B cell (primary cell): ENCODE measurements around the gene BCL2. TPM values are rescaled to one million over a fixed set of nuclear protein-coding genes. Genes with fewer than 3 reads are reported as not detected.
A peak's percentile ranks its signal among the peaks of the same experiment; 100 is the strongest.

ENCODE experiments used
- ATAC-seq: fragments of 200-7000 bp; cut with Tn5 transposase; one replicate; pipeline ENCODE4 v1.10.0; 2021; ENCODE audit warnings: low read depth, mild to moderate bottlenecking, moderate number of reproducible peaks, moderate library complexity
- CTCF ChIA-PET: fragments of 350-600 bp; sonication (Branson Sonifier 250); formaldehyde crosslinking; loops from one replicate; lab custom pipeline; 2021; ENCODE audit warnings: antibody characterized with exemption, inconsistent platforms; lab: Charles Lee
- POLR2A ChIA-PET: fragments of 350-600 bp; sonication (Branson Sonifier 250); formaldehyde crosslinking; loops from one replicate; lab custom pipeline; 2021; ENCODE audit warnings: antibody characterized with exemption; lab: Charles Lee
- DNase-seq: peaks from one replicate; pipeline ENCODE4 v3.0.0; 2013
- H2AFZ ChIP-seq: 2 replicates; pipeline ENCODE4 v1.6.1; 2012; ENCODE audit warnings: mild to moderate bottlenecking, low read depth, low read length; ENCODE audit not compliant: insufficient read depth, poor library complexity, severe bottlenecking
- H3K27ac ChIP-seq, 2 donors: 1 replicate in 1 of 2; 2 replicates in 1 of 2; pipeline ENCODE4 v1.5.1; 2012 to 2013; ENCODE audit warnings: low read length in 2 of 2, mild to moderate bottlenecking in 2 of 2, moderate library complexity in 1 of 2
- H3K27me3 ChIP-seq, 4 experiments: fragments of 200-600 bp in 1 of 4; sonication (generic) in 1 of 4; replicated peaks in 1 of 4; 1 replicate in 2 of 4; 2 replicates in 2 of 4; pipeline versions ENCODE4 v1.6.1 to v1.7.0; 2013 to 2016; ENCODE audit warnings: low read length in 3 of 4, mild to moderate bottlenecking in 2 of 4, mixed read lengths in 1 of 4, moderate library complexity in 1 of 4; ENCODE audit not compliant: insufficient read depth in 4 of 4, control insufficient read depth in 3 of 4; ENCODE audit errors: control extremely low read depth in 1 of 4
- H3K36me3 ChIP-seq, 2 experiments: replicated peaks in 1 of 2; 1 replicate in 1 of 2; 2 replicates in 1 of 2; pipeline versions ENCODE4 v1.6.1 to v1.7.1; 2013; ENCODE audit warnings: low read length in 1 of 2; ENCODE audit not compliant: insufficient read depth in 2 of 2, control insufficient read depth in 1 of 2; ENCODE audit errors: control extremely low read depth in 1 of 2, extremely low read depth in 1 of 2
- H3K4me1 ChIP-seq, 2 donors: fragments of 200-600 bp in 1 of 2; sonication (generic) in 1 of 2; 1 replicate in 1 of 2; 2 replicates in 1 of 2; pipeline versions ENCODE4 v1.5.1 to v1.6.1; 2013 to 2017; ENCODE audit warnings: low read length in 2 of 2; ENCODE audit not compliant: control insufficient read depth in 2 of 2, insufficient read depth in 2 of 2
- H3K4me2 ChIP-seq: replicated peaks from 2 replicates; pipeline ENCODE3; 2012; ENCODE audit warnings: mild to moderate bottlenecking, low read depth, low read length; ENCODE audit not compliant: poor library complexity, severe bottlenecking
- H3K4me3 ChIP-seq, 5 experiments: fragments of 200-600 bp in 1 of 5; sonication (generic) in 1 of 5; 1 replicate in 3 of 5; 2 replicates in 2 of 5; pipeline versions ENCODE4 v1.5.1 to v1.7.0; 2011 to 2016; ENCODE audit warnings: low read length in 4 of 5, mild to moderate bottlenecking in 4 of 5, low read depth in 2 of 5, control low read depth in 1 of 5, moderate library complexity in 1 of 5; ENCODE audit not compliant: insufficient read depth in 1 of 5; ENCODE audit errors: control extremely low read depth in 1 of 5, extremely low read depth in 1 of 5
- H3K79me2 ChIP-seq: fragments of 200-600 bp; sonication (generic); one replicate; pipeline ENCODE4 v1.6.0; 2016; ENCODE audit warnings: low read length; ENCODE audit not compliant: control insufficient read depth, insufficient read depth
- H3K9ac ChIP-seq: fragments of 200-600 bp; sonication (generic); 2 replicates; pipeline ENCODE4 v1.6.1; 2017; ENCODE audit warnings: mild to moderate bottlenecking, low read length, moderate library complexity
- H3K9me3 ChIP-seq, 3 donors: one replicate each; pipeline versions ENCODE4 v1.6.1 to v1.7.1; 2013; ENCODE audit warnings: low read length in 2 of 3; ENCODE audit not compliant: control insufficient read depth in 2 of 3, insufficient read depth in 1 of 3; ENCODE audit errors: control extremely low read depth in 1 of 3
- H4K20me1 ChIP-seq: 2 replicates; pipeline ENCODE4 v1.6.0; 2012; ENCODE audit warnings: mild to moderate bottlenecking, low read length; ENCODE audit not compliant: insufficient read depth, control insufficient read depth, poor library complexity, severe bottlenecking
- H3K27ac Mint-ChIP-seq: one replicate; pipeline ENCODE4 v1.8.0; 2021; ENCODE audit warnings: mixed read lengths
- H3K27me3 Mint-ChIP-seq: one replicate; pipeline ENCODE4 v1.8.0; 2021; ENCODE audit warnings: mixed read lengths
- H3K4me1 Mint-ChIP-seq: one replicate; pipeline ENCODE4 v1.8.0; 2021; ENCODE audit warnings: mixed read lengths
- H3K4me3 Mint-ChIP-seq: one replicate; pipeline ENCODE4 v1.8.0; 2021; ENCODE audit warnings: mixed read lengths
- H3K9me3 Mint-ChIP-seq: one replicate; pipeline ENCODE4 v1.8.0; 2022; ENCODE audit warnings: mixed read lengths; ENCODE audit not compliant: insufficient read depth
- CTCF ChIP-seq: fragments of 200-600 bp; IDR thresholded peaks from one replicate; pipeline ENCODE4 v1.8.0; 2022; ENCODE audit warnings: antibody characterized with exemption, mild to moderate bottlenecking
- EZH2 ChIP-seq: IDR thresholded peaks from 2 replicates; pipeline ENCODE4 v1.6.1; 2012; ENCODE audit warnings: borderline replicate concordance, low read depth, mild to moderate bottlenecking, moderate library complexity, low read length; ENCODE audit not compliant: insufficient read depth, poor library complexity, severe bottlenecking
- WGBS: methylation state at CpG from one replicate; pipeline ENCODE4 v1.1.5; 2013; ENCODE audit warnings: missing lambda C conversion rate; ENCODE audit not compliant: insufficient coverage; 5-methylcytosine and 5-hydroxymethylcytosine counted together
- intact Hi-C: fragments of 100-400 bp; cut with micrococcal nuclease; formaldehyde crosslinking; loops from one replicate; pipeline ENCODE4 v1.10.0; 2022
- polyA plus RNA-seq: library from polyadenylated mRNA; depleted of rRNA; stranded (reverse); fragments of >200 nt; gene quantifications from 2 replicates; pipeline ENCODE4 v1.2.3, GENCODE V29; 2012
- total RNA-seq, 2 donors: library from RNA; stranded (reverse); fragments of 120-200 nt in 1 of 2; gene quantifications; 1 replicate in 1 of 2; 2 replicates in 1 of 2; pipeline versions ENCODE4 v1.2.3 to v1.2.4, GENCODE V29; 2013 to 2022

The BCL2 gene
- total and polyA plus RNA-seq, 2 donors (not counting 1 experiment from before 2014, with no cell fraction given), result 27.6 to 144 TPM

DNA sequence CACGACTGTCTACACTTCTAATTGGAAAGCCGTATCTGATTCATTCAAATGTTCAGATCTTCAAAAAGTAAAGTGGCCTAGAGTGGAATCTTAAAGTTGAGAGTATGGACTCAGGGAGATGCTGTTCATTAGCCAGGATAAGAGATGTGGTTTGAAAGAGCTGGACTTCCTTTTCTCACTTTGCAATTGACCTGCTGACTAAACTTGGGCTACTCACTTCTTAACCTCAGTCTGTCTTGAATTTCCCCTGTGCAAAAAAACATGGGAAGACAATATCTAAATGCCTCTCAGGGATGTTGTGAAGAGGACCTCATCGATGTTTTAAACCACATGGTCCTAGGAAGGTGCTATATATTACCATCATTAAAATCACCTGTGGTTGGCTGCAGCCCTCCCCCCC lies 64.1 kb downstream of the BCL2 start:
- CTCF ChIA-PET, result interaction anchor here (0.8 to 1.8 kb wide), 3 partner anchors 63 to 123 kb away, joined by 3 to 5 read pairs (median 3); no protein-coding TSS in a partner anchor
- peaks cover 54% of the 10 kb centered on the region for H3K4me1 Mint-ChIP-seq

More for the DNA sequence above, 64.1 kb downstream of the BCL2 start:
- ATAC-seq, result no peak
- Histone ChIP-seq H3K4me2 (no peak overlapping the region), H3K9me3 (no peaks in the 10 kb centered on the region), H3K36me3 (peaks cover 3 to 22% of the 10 kb centered on the region in 2 experiments), H3K79me2 (peaks cover 77% of the 10 kb centered on the region), H3K4me1 (peaks cover 9 to 12% of the 10 kb centered on the region in 2 donors), H3K4me3 (no peak overlapping the region), H4K20me1 (peaks cover 27% of the 10 kb centered on the region), H3K27me3 (no peaks in the 10 kb centered on the region), H2AFZ (no peak overlapping the region), H3K9ac (no peak overlapping the region), H3K27ac (peak overlapping the region in 1 of 2 donors; percentile 7)
- no peak for DNase-seq
- Mint-ChIP-seq H3K4me3 (no peak overlapping the region), H3K27ac (peak overlapping the region; percentile 65), H3K9me3 (no peaks in the 10 kb centered on the region), H3K27me3 (no peaks in the 10 kb centered on the region)
- TF ChIP-seq CTCF (no peak), EZH2 (no peak)
- intact Hi-C loops, result no loop called here
- WGBS, result no CpG with 5 or more reads among the region's 3 CpGs
- POLR2A ChIA-PET, result interaction anchor here (1.1 kb wide), 1 partner anchor 94 kb away, joined by 3 read pairs; no protein-coding TSS in a partner anchor
